Keratinocyte (primary cell): ENCODE measurements around the gene PLCL2. TPM values are rescaled to one million over a fixed set of nuclear protein-coding genes. Genes with fewer than 3 reads are reported as not detected.

ENCODE experiments used
- DNase-seq: peaks from one replicate; pipeline ENCODE4 v3.0.0-alpha.2; 2011; ENCODE audit warnings: low read depth, missing footprints, low spot score
- FAIRE-seq: peaks from 2 replicates; lab custom pipeline; 2011; peaks lifted over from hg19 to GRCh38; lab: Jason Lieb, UNC
- H2AFZ ChIP-seq: 2 replicates; pipeline ENCODE4 v1.6.0; 2012; ENCODE audit warnings: low read length, control low read depth, inconsistent platforms; ENCODE audit not compliant: control insufficient read depth
- H3K27ac ChIP-seq: 2 replicates; pipeline ENCODE4 v1.5.1; 2011; ENCODE audit warnings: low read length; ENCODE audit not compliant: control insufficient read depth, insufficient read depth
- H3K27me3 ChIP-seq: 3 replicates; pipeline ENCODE4 v1.6.0; 2011; ENCODE audit warnings: low read length; ENCODE audit not compliant: control insufficient read depth, insufficient read depth; ENCODE audit errors: extremely low read depth
- H3K36me3 ChIP-seq, 2 experiments: 2 replicates in 1 of 2; 3 replicates in 1 of 2; pipeline ENCODE4 v1.5.1; 2011; ENCODE audit warnings: low read length in 2 of 2, mild to moderate bottlenecking in 1 of 2; ENCODE audit not compliant: control insufficient read depth in 2 of 2, insufficient read depth in 2 of 2; ENCODE audit errors: extremely low read depth in 1 of 2
- H3K4me1 ChIP-seq: 3 replicates; pipeline ENCODE4 v1.5.1; 2011; ENCODE audit warnings: low read length; ENCODE audit not compliant: control insufficient read depth, insufficient read depth; ENCODE audit errors: extremely low read depth
- H3K4me2 ChIP-seq: 3 replicates; pipeline ENCODE4 v1.6.0; 2011; ENCODE audit warnings: low read depth, low read length; ENCODE audit not compliant: control insufficient read depth, insufficient read depth; ENCODE audit errors: extremely low read depth
- H3K4me3 ChIP-seq, 3 experiments: fragments of 200-600 bp in 1 of 3; sonication (generic) in 1 of 3; 2 replicates in 2 of 3; 3 replicates in 1 of 3; pipeline ENCODE4 v1.5.1; 2011 to 2016; ENCODE audit warnings: low read length in 3 of 3, mild to moderate bottlenecking in 3 of 3, control low read depth in 2 of 3, inconsistent platforms in 1 of 3, low read depth in 1 of 3, mixed read lengths in 1 of 3, mixed run types in 1 of 3, moderate library complexity in 1 of 3; ENCODE audit not compliant: control insufficient read depth in 2 of 3, insufficient read depth in 2 of 3; ENCODE audit errors: extremely low read depth in 1 of 3
- H3K79me2 ChIP-seq: 2 replicates; pipeline ENCODE4 v1.6.0; 2012; ENCODE audit warnings: low read length; ENCODE audit not compliant: control insufficient read depth, insufficient read depth
- H3K9ac ChIP-seq: 3 replicates; pipeline ENCODE4 v1.6.0; 2011; ENCODE audit warnings: low read length; ENCODE audit not compliant: control insufficient read depth, insufficient read depth; ENCODE audit errors: extremely low read depth
- H3K9me1 ChIP-seq: 3 replicates; pipeline ENCODE4 v1.6.0; 2011; ENCODE audit warnings: low read length; ENCODE audit not compliant: control insufficient read depth, insufficient read depth; ENCODE audit errors: extremely low read depth
- H3K9me3 ChIP-seq: 2 replicates; pipeline ENCODE4 v1.5.1; 2012; ENCODE audit warnings: low read depth, low read length; ENCODE audit not compliant: control insufficient read depth
- H4K20me1 ChIP-seq: 3 replicates; pipeline ENCODE4 v1.6.0; 2011; ENCODE audit warnings: low read length; ENCODE audit not compliant: control insufficient read depth, insufficient read depth; ENCODE audit errors: extremely low read depth
- EZH2 ChIP-seq: IDR thresholded peaks from one replicate; pipeline ENCODE4 v1.6.1; 2012; ENCODE audit warnings: inconsistent platforms, mild to moderate bottlenecking, low read length, moderate library complexity
- dilution Hi-C: fragments of 300-500 bp; cut with MboI; formaldehyde crosslinking; loops from one replicate; pipeline ENCODE4 v1.7.0; 2020; ENCODE audit warnings: low sequenced_read_pairs; ENCODE audit not compliant: extremely low pct_ligation_motif_present
- polyA plus RNA-seq, 5 experiments: library from polyadenylated mRNA; depleted of rRNA in 3 of 5; stranded (reverse) in 3 of 5; stranded (forward) in 1 of 5; unstranded in 1 of 5; fragments of >200 nt; gene quantifications; 1 replicate in 1 of 5; 2 replicates in 3 of 5; 3 replicates in 1 of 5; pipeline versions ENCODE4 v1.2.1 to v1.2.3, GENCODE V29; 2011 to 2012; ENCODE audit warnings: missing spikeins in 2 of 5, low read depth in 1 of 5, low replicate concordance in 1 of 5
- TF ChIP-seq, protein P1 (sequence below), 3 experiments: IDR thresholded peaks in 1 of 3; conservative IDR thresholded peaks in 1 of 3; optimal IDR thresholded peaks in 1 of 3; 2 replicates in 2 of 3; 3 replicates in 1 of 3; pipeline versions ENCODE3 to v1.5.1; 2011; ENCODE audit warnings: low read length in 3 of 3, mild to moderate bottlenecking in 3 of 3, moderate library complexity in 2 of 3, control low read depth in 1 of 3, inconsistent platforms in 1 of 3; ENCODE audit not compliant: insufficient read depth in 2 of 3; ENCODE audit errors: extremely low read depth in 1 of 3

The PLCL2 gene
- polyA plus RNA-seq, 1 donor (not counting 4 experiments of a cell fraction or from before 2014, with no cell fraction given) = 0.20 TPM

DNA sequence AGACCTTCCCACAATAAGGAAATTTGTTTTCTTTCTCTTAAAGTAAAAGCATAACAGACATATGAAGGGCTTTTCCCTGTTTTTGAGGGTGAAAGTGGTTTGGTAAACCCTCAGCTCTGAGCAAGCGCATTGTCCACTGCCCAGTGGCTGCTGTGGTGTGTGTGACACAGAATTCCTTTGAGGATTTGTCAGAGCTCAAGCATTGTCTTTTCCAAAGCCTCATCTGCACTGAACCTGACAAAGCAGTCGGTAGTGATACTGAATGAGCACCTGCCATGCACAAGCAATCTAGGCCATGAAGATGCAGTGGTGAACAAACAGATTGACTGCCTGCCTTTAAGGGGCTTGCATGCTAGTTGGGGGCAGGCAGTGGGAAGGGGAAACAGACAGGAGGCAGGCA lies 128.3 kb downstream of the PLCL2 start:
- H3K4me2 ChIP-seq = no peak overlapping the region
- FAIRE-seq (no peak), DNase-seq (no peak)
- H3K9ac ChIP-seq = no peak overlapping the region
- no peak overlapping the region for H3K27ac ChIP-seq
- no peak overlapping the region for H2AFZ ChIP-seq
- H3K79me2 ChIP-seq = no peaks in the 10 kb centered on the region
- H3K27me3 ChIP-seq = no peaks in the 10 kb centered on the region
- H3K4me1 ChIP-seq = no peaks in the 10 kb centered on the region
- no peaks in the 10 kb centered on the region for H4K20me1 ChIP-seq
- TF ChIP-seq, protein P1, sequence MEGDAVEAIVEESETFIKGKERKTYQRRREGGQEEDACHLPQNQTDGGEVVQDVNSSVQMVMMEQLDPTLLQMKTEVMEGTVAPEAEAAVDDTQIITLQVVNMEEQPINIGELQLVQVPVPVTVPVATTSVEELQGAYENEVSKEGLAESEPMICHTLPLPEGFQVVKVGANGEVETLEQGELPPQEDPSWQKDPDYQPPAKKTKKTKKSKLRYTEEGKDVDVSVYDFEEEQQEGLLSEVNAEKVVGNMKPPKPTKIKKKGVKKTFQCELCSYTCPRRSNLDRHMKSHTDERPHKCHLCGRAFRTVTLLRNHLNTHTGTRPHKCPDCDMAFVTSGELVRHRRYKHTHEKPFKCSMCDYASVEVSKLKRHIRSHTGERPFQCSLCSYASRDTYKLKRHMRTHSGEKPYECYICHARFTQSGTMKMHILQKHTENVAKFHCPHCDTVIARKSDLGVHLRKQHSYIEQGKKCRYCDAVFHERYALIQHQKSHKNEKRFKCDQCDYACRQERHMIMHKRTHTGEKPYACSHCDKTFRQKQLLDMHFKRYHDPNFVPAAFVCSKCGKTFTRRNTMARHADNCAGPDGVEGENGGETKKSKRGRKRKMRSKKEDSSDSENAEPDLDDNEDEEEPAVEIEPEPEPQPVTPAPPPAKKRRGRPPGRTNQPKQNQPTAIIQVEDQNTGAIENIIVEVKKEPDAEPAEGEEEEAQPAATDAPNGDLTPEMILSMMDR (optimal IDR thresholded peaks at IDR 0.05 in 1 of 3, IDR thresholded peaks at IDR 0.05 in 1 of 3, conservative IDR thresholded peaks at IDR 0.05 in 1 of 3; ENCODE audit: extremely low read depth in 1 of 3, insufficient read depth in 2 of 3, low read length in 3 of 3) = no peak
- no peak for TF ChIP-seq EZH2
- dilution Hi-C loops = no loop called here
- no peaks in the 10 kb centered on the region for H3K36me3 ChIP-seq
- H3K9me3 ChIP-seq = no peaks in the 10 kb centered on the region
- no peak overlapping the region for H3K4me3 ChIP-seq
- no peaks in the 10 kb centered on the region for H3K9me1 ChIP-seq

DNA sequence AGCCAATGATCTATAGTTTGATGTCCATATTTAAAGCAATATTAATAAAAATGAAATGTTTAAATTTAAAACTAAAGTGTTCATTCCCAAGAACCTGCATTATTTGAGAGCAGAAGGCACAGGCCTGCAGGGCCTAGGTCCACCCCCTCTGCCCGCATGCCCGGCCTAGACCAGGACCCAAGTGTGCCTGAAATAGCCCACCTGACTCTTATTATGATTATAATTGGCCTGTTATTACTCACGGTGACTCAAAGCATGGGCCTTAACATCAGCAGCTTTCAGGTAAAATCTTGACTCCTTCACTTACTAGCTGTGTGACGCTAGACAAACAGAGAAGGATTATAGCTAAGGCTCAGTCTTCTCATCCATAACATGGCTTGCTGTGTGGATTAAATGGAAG lies 128.8 kb downstream of the PLCL2 start:
- Histone ChIP-seq H3K79me2 (no peaks in the 10 kb centered on the region), H4K20me1 (no peaks in the 10 kb centered on the region), H3K4me2 (no peak overlapping the region), H3K9ac (no peak overlapping the region), H3K36me3 (no peaks in the 10 kb centered on the region), H3K4me3 (no peak overlapping the region), H3K4me1 (no peaks in the 10 kb centered on the region), H3K27me3 (no peaks in the 10 kb centered on the region), H3K9me3 (no peaks in the 10 kb centered on the region), H3K9me1 (no peaks in the 10 kb centered on the region), H3K27ac (no peak overlapping the region), H2AFZ (no peak overlapping the region)
- dilution Hi-C loops = no loop called here
- DNase-seq (no peak), FAIRE-seq (no peak)
- no peak for TF ChIP-seq EZH2
- TF ChIP-seq, protein P1 (optimal IDR thresholded peaks at IDR 0.05 in 1 of 3, IDR thresholded peaks at IDR 0.05 in 1 of 3, conservative IDR thresholded peaks at IDR 0.05 in 1 of 3; ENCODE audit: extremely low read depth in 1 of 3, insufficient read depth in 2 of 3, low read length in 3 of 3) = no peak
